Stomach (tissue), 9 donors: Measurements from ENCODE around the gene WDR82. TPM values are rescaled to one million over a fixed set of nuclear protein-coding genes. Genes with fewer than 3 reads are reported as not detected.

Experiments
- DNase-seq, 2 donors: peaks; one replicate each; pipeline versions ENCODE4 v3.0.0 to v3.0.0-alpha.2; 2013 to 2019
- H3K27ac ChIP-seq, 5 donors: fragments of 200-600 bp in 4 of 5; sonication (generic) in 4 of 5; one replicate each; pipeline ENCODE4 v1.5.1; 2013 to 2019; ENCODE audit warnings: mild to moderate bottlenecking in 1 of 5, moderate library complexity in 1 of 5
- H3K27me3 ChIP-seq, 3 donors: fragments of 200-600 bp; sonication (generic); one replicate each; pipeline ENCODE4 v1.5.1; 2017 to 2019; ENCODE audit warnings: mixed run types in 1 of 3
- H3K36me3 ChIP-seq, 4 donors: fragments of 200-600 bp; sonication (generic); 1 replicate in 3 of 4; 2 replicates in 1 of 4; pipeline ENCODE4 v1.5.1; 2016 to 2019
- H3K4me1 ChIP-seq, 4 donors: fragments of 200-600 bp; sonication (generic); one replicate each; pipeline ENCODE4 v1.5.1; 2016 to 2019
- H3K4me3 ChIP-seq, 4 donors: fragments of 200-600 bp; sonication (generic) in 3 of 4; one replicate each; pipeline ENCODE4 v1.5.1; 2016 to 2019; ENCODE audit warnings: mild to moderate bottlenecking in 1 of 4
- H3K9me3 ChIP-seq, 4 donors: fragments of 200-600 bp; sonication (generic); one replicate each; pipeline ENCODE4 v1.5.1; 2016 to 2019
- EP300 ChIP-seq: sonication (generic); formaldehyde crosslinking; IDR thresholded peaks from one replicate; pipeline ENCODE4 v1.6.1; 2017; ENCODE audit warnings: antibody characterized with exemption
- POLR2A ChIP-seq, 4 donors: fragments of 450-650 bp; IDR thresholded peaks; one replicate each; pipeline ENCODE4 v1.6.1; 2016; ENCODE audit warnings: antibody characterized with exemption in 4 of 4, control low read depth in 2 of 4, mild to moderate bottlenecking in 1 of 4, moderate library complexity in 1 of 4
- POLR2AphosphoS5 ChIP-seq, 3 donors: sonication (generic); formaldehyde crosslinking; IDR thresholded peaks; one replicate each; pipeline ENCODE4 v1.6.1; 2016; ENCODE audit warnings: antibody characterized with exemption in 3 of 3
- WGBS, 5 donors: extraction: QIAGEN DNeasy Blood & Tissue Kit in 3 of 5; methylation state at CpG; one replicate each; pipeline versions ENCODE4 v1.1.5 to v1.1.7; 2013 to 2018; 5-methylcytosine and 5-hydroxymethylcytosine counted together
- intact Hi-C: fragments of 100-400 bp; cut with DNase I; formaldehyde crosslinking; loops from one replicate; pipeline ENCODE4 v1.15.1; 2023; ENCODE audit warnings: low total_unique reads
- polyA plus RNA-seq, 3 donors: library from polyadenylated mRNA; stranded (reverse); fragments of 200-250 nt; gene quantifications; one replicate each; pipeline ENCODE4 v1.2.3, GENCODE V29; 2013
- total RNA-seq, 5 donors: library from RNA; depleted of rRNA; stranded (reverse); fragments of >200 nt; gene quantifications; one replicate each; pipeline versions ENCODE4 v1.1.0 to v1.2.3, GENCODE V29; 2014 to 2016
- TF ChIP-seq, protein P1 (sequence below), 7 experiments: fragments of 450-650 bp in 4 of 7; fragments of 200-600 bp in 3 of 7; sonication (generic) in 3 of 7; IDR thresholded peaks; one replicate each; pipeline ENCODE4 v1.5.1; 2016 to 2019; ENCODE audit warnings: antibody characterized with exemption in 7 of 7, control low read depth in 2 of 7, mild to moderate bottlenecking in 1 of 7
- donor health status: healthy with polysubstance abuse.
- donor health status: Bipolar disorder and iron deficiency.
- donor health status: healthy.

Gene WDR82
- total and polyA plus RNA-seq, 8 donors: 8.2 to 64.8 (median 29.2) TPM

DNA sequence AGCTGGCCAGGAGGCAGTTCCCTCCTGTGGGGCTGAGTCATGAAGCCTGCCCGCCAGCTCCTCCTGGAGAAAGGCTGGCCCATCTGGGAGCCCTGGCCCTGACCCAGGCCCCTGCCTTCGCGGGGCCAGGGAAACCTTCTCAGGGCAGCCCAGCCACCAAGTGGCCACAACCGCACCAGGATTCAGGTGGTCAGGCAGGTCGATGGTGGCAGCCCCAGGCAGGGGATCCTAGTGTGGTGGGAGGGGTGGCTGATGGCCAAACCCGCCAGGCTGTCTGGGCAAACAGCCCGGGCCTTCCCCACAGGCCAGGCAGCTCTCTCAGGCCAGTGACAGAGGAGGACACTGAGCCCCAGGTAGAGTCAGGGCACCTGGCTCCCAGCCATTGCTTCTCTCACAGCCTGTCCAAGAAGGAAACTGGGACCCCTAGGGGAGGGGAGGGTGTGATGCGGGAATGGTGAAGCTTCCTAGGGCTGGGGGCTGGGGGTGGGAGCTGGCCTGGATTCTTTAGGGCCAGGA lies 40.7 kb downstream of the WDR82 start:
- 4 to 18% (median 10%) methylated on average over 5 to 8 of the region's 8 CpGs for WGBS, 5 donors

GRCh38 chr3:52237006-52237656 lies 41.3 kb downstream of the WDR82 start:
- Histone ChIP-seq H3K36me3 (peaks cover 16 to 31% (median 27%) of the 10 kb centered on the region in 4 donors), H3K27ac (peak overlapping the region; percentile 83 to 93 (median 93)), H3K4me1 (peaks cover 42 to 75% (median 65%) of the 10 kb centered on the region in 4 donors), H3K4me3 (peak overlapping the region; percentile 81 to 94 (median 94)), H3K27me3 (no peaks in the 10 kb centered on the region), H3K9me3 (no peaks in the 10 kb centered on the region)
- WGBS, 5 donors: 62 to 82% (median 79%) methylated on average over 6 of the region's 6 CpGs
- DNase-seq: no peak
- intact Hi-C loops: no loop called here
- no peak for TF ChIP-seq POLR2A (IDR thresholded peaks at IDR 0.05)
- TF ChIP-seq, protein P1, sequence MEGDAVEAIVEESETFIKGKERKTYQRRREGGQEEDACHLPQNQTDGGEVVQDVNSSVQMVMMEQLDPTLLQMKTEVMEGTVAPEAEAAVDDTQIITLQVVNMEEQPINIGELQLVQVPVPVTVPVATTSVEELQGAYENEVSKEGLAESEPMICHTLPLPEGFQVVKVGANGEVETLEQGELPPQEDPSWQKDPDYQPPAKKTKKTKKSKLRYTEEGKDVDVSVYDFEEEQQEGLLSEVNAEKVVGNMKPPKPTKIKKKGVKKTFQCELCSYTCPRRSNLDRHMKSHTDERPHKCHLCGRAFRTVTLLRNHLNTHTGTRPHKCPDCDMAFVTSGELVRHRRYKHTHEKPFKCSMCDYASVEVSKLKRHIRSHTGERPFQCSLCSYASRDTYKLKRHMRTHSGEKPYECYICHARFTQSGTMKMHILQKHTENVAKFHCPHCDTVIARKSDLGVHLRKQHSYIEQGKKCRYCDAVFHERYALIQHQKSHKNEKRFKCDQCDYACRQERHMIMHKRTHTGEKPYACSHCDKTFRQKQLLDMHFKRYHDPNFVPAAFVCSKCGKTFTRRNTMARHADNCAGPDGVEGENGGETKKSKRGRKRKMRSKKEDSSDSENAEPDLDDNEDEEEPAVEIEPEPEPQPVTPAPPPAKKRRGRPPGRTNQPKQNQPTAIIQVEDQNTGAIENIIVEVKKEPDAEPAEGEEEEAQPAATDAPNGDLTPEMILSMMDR (IDR thresholded peaks at IDR 0.05): no peak
- no peak for TF ChIP-seq POLR2AphosphoS5 (IDR thresholded peaks at IDR 0.05)
- no peak for TF ChIP-seq EP300

More for the DNA sequence above, 40.7 kb downstream of the WDR82 start:
- H3K27me3 ChIP-seq: no peaks in the 10 kb centered on the region
- intact Hi-C loops: no loop called here
- H3K4me1 ChIP-seq: peaks cover 42 to 69% (median 60%) of the 10 kb centered on the region in 4 donors
- peaks cover 11 to 25% (median 21%) of the 10 kb centered on the region in 4 donors for H3K36me3 ChIP-seq
- peak overlapping the region; percentile 83 to 93 (median 93) for H3K27ac ChIP-seq
- no peaks in the 10 kb centered on the region for H3K9me3 ChIP-seq
- TF ChIP-seq POLR2A (IDR thresholded peaks at IDR 0.05): no peak
- TF ChIP-seq EP300: no peak
- TF ChIP-seq, protein P1 (IDR thresholded peaks at IDR 0.05): peak in 1 of 7 experiments; percentile 11
- peak in 1 of 3 donors; percentile 15 for TF ChIP-seq POLR2AphosphoS5 (IDR thresholded peaks at IDR 0.05)
- H3K4me3 ChIP-seq: peak overlapping the region; percentile 81 to 94 (median 94)
- DNase-seq: peak; percentile 62 to 83

DNA sequence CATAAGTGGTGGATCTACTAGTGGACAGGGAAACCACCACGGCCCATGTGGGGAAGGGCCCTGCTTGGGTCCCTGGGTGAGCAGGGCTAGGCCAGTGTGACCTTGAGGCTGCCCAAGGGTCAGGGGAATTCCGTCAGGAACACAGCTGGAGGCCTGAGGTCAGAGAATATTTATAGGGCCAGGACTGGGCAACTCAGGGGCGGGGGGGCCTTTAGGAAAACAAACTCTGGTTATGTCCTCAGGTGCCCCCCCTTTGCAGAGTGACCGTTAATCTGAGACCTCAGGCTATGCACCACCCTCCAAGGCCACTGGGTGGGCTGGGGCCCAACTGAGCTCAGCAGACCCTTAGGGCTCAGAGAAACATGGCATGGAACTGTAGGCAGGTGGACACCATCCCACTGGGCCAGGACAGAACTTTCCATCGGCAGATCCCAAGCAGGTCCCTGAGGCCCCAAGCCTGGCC lies 42.0 kb downstream of the WDR82 start:
- Histone ChIP-seq H3K36me3 (peaks cover 16 to 38% (median 34%) of the 10 kb centered on the region in 4 donors), H3K27me3 (no peaks in the 10 kb centered on the region), H3K27ac (peak overlapping the region in 4 of 5 donors; percentile 92 to 93 (median 93)), H3K9me3 (no peaks in the 10 kb centered on the region), H3K4me1 (peaks cover 42 to 82% (median 71%) of the 10 kb centered on the region in 4 donors), H3K4me3 (no peak overlapping the region)
- TF ChIP-seq EP300 (no peak), POLR2A (IDR thresholded peaks at IDR 0.05) (no peak), POLR2AphosphoS5 (IDR thresholded peaks at IDR 0.05) (no peak)
- TF ChIP-seq, protein P1 (IDR thresholded peaks at IDR 0.05): no peak
- WGBS, 5 donors: 76 to 90% (median 82%) methylated on average over 5 of the region's 5 CpGs
- peak in 1 of 2 donors; percentile 5 for DNase-seq
- intact Hi-C loops: no loop called here

DNA sequence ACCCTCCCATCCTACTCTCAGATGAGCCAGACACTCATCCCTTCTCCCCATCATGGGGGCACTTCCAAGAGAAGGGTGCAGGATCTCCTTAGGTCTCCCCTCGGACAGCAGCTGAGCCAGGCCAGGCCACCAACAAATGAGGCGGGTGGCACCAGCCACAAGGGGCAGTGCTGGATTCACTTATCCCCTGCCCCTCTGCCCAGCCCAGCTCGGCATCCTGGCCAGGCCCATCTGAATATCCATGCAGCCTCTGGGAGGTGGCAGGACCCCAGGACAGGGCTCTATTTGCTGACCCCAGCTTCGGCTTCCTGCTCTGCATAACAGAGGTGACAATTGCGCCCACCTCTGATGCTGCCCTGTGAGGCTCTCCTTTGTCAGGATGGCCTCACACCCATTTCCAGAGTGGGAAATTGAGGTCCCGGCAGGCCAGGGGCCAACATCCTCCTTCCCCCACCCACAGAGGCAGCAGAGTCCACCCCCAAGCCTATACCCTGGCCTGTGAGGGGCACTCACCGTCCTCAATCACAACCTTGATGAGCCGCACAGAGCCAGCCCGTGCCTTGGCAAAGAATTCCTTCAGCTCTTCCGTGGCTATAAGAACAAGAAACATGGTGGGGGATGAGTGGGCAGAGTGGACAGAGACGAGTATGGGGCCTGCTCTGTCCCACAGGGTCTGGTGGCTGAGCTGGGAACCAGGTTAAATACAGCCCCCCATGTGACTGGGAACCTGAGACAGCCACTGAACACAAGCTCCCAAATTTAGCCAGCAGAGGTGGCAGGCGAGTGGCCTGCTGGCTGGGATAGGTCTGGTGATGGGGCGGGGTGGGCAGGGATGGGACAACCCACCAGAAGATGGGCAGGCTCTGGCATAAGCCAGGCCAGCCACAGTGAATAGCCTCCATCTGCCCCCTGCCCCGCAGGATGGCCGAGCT lies 43.7 kb downstream of the WDR82 start:
- no peaks in the 10 kb centered on the region for H3K27me3 ChIP-seq
- no peak overlapping the region for H3K4me3 ChIP-seq
- peak overlapping the region in 1 of 5 donors; percentile 11 for H3K27ac ChIP-seq
- no peaks in the 10 kb centered on the region for H3K9me3 ChIP-seq
- WGBS, 5 donors: 86 to 91% (median 88%) methylated on average over 14 to 15 of the region's 15 CpGs
- intact Hi-C loops: no loop called here
- no peak for TF ChIP-seq POLR2A (IDR thresholded peaks at IDR 0.05)
- TF ChIP-seq, protein P1 (IDR thresholded peaks at IDR 0.05): no peak
- no peak for TF ChIP-seq POLR2AphosphoS5 (IDR thresholded peaks at IDR 0.05)
- peaks cover 30 to 69% (median 62%) of the 10 kb centered on the region in 4 donors for H3K4me1 ChIP-seq
- no peak for DNase-seq
- H3K36me3 ChIP-seq: peaks cover 33 to 54% (median 50%) of the 10 kb centered on the region in 4 donors
